Fibroblast of skin of back (primary cell): ENCODE results near the gene WNK1.
"Not testable (repeated sequence)": the region's sequence is repeated elsewhere in the genome, so short reads cannot be mapped to it uniquely, and the experiment has no call there.

Source experiments
- DNase-seq: peaks from one replicate; pipeline ENCODE4 v3.0.0-alpha.2; 2013

The WNK1 gene

DNA sequence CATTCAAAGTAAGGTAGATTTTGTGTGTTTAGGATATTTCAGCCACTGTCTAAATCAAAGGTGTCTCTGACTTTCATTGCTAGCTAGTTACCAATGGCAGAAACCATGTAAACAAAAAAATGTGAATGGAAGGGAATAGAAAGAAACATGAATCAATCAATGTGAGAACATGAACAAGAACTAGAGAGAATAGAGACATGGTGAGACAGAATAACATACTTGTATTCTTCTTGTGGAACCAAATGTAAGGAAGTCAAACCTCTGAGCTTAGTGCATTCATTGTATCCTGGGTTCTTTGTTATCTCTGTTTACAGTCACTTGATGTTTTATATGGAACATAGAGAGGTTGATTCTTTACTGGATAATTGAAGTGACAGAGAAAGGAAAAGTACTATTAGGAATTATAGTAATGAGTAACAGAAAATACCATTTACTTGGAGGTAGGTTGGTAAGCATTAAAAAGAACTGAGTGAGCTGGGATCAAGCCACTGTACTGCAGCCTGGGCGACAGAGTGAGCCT lies 2.6 kb upstream of the WNK1 start:
- DNase-seq: no peak

DNA sequence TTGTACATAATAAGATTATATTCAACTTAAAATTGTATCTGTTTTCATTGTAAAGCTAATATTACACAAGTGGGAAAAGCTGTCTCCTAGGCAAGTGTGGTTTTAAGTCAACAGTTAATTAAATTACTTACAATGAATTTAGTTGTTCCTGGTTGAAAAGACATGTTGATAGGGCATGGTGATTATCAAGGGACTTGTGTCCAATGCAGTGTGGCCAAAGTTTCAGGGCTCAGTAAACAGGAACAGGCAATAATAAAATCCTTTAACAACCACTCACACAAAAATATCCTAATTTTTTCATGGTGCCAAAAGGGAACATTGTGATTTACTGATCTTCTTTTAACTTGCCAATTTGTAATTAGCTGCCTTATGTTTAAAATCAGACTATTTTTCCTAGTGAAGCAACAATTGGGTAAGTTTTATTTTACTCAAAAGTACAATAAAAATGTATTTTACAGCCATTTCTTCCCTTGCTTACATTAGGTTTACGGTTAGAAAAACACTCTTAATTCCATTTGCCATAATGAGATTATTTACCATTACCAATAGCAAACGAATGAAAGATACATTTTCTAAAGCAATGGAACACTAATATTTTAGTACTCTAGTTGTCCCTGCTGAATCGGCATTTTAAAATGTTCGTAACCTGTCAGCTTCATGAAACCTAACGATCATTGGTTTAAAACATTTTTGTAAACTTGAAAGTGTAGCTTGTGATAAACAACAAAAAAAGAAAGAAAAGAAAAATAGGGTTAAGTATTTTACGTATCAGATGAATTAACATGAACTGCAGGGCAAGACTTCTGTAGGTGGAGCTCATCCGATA lies 1.8 kb upstream of the WNK1 start:
- no peak for DNase-seq

DNA sequence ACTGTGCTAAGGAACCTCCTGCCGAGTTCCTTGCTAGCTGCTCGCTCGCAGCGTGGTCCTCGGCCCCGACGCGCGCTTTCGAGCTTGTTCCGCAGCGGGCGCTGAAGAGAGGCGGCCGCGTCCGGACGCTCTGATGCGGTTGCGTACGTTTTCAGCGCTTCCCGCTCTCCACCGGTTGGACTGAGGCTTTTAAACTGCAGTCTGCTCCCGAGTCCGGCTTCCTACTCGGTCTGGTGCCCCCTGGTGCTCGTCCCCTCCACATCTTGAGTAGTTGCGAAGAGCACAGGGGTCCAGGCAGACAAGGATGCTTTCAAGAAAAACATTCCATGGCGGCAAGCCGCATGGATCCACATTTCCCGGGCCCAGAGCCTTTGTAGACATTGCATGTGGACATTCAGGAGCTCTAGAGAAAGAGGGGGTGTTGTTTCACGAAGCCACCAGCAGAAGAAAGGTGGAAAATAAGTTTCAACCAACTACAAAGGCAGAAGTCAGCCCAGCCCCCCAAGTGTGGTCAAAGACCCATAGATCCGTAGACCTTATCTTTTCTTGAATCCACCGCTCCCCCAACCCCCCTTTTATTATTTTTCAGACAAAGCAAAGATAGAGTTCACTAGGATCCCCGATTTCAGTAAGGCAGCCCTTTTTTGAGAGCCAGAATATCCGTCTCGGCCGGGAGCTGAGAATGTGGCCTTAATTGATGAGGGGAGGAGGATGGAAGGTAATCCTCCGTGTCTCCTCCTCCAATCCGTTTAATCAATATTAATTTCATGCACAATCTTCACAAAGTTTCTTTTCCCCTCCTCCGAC lies 984 bp upstream of the WNK1 start:
- DNase-seq: peak; percentile 96

DNA sequence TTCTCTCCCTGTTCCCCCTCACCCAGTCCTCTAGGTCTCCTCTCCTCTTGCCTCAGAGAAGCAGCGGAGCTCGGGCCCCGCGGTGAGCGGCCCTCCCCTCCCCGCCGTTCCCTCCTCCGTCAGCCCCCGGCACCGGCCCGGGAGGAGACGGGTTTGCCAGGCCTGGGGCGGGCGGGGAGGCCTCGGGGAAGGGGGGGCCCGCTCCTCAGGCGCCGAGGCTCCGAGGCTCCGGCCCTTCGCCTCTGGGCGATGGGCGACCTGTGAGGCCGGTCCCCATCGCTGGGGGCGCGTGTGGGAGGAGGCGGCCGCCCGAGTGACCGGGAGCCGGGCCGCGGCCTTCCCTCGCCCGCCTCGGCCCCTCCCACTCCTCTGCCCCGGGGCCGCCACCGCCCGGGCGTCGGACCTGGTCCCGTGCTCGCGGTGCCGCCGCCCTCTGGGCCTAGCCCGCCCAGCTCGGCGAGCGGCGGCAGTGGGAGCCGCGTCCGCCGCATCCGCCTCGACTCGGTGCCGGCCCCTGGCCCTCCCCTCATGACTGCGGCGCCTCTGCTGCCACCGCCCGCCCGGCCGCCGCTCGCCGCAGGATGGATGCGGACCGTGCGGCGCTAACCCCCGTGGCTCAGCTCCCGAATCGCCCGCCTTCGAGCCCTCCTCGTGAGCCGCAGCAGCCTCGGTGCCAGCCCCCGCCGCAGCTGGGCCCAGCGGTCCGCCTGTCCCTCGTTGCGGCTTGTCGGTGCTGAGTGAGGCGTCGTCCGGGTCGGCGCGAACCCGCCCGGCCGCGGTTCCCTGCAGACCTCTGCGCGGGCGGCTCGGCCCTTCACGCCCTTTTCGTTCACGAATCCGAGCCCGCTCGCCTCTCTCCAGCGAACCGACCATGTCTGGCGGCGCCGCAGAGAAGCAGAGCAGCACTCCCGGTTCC lies 574 bp downstream of the WNK1 start:
- DNase-seq: peak; percentile 62

DNA sequence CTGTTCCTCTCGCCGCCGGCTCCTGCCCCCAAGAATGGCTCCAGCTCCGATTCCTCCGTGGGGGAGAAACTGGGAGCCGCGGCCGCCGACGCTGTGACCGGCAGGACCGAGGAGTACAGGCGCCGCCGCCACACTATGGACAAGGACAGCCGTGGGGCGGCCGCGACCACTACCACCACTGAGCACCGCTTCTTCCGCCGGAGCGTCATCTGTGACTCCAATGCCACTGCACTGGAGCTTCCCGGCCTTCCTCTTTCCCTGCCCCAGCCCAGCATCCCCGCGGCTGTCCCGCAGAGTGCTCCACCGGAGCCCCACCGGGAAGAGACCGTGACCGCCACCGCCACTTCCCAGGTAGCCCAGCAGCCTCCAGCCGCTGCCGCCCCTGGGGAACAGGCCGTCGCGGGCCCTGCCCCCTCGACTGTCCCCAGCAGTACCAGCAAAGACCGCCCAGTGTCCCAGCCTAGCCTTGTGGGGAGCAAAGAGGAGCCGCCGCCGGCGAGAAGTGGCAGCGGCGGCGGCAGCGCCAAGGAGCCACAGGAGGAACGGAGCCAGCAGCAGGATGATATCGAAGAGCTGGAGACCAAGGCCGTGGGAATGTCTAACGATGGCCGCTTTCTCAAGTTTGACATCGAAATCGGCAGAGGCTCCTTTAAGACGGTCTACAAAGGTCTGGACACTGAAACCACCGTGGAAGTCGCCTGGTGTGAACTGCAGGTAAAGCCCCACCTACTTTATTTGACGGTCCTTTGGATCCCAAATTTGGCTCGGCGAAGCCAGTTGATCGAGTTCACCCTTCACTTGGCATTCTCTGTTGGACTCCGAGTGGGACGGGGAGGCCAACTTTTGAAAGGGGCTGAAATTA lies 1.5 kb downstream of the WNK1 start:
- DNase-seq: peak; percentile 43

DNA sequence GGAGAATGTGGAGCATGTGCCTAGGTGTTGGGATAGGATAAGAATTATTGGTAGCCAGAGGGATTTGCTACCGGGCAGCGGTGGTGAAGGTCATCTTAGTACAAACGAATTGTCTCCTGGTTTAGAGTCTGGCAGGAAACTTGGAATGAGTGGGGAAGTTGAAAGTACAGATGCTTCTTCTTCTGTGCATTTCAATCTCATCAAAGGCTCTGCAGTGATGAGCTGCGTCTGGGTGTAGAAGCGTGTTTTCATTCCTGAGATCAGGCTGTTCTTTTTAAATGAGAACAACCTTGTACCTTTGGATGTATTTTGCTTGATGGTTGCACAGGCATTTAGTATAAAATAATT lies 2.1 kb downstream of the WNK1 start:
- DNase-seq: no peak

DNA sequence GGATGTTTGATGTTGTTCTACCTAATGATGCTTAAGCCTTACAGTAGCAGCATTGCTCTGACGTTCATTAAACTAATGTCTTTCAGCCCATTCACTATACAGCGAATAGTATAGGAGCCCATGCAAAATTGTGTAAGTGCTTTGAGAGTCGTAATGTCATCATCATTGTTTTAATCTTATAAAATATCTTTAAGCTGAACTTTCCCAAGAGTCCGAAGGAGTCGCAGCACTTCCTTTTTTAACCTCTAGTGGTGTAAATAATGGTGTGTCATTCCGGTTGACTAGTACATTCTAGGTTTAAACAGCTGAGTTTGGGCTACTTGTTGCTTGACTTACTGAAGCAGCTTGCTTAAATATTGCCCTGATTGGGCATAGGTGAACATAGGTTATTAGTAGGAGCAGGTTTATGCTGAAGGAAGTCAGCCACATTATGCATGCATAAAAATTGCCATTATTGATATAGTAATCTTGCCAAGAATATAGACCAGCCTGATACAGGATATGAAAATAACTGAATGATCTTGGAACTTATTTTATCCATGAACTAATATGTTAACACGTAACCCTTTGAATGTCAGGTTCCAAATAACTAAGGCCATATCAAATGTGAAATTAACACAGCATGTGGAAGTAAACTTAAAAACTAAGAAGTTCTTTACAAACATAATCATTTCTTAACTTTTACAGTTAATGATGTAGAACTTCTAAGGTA lies 2.6 kb downstream of the WNK1 start:
- DNase-seq: peak; percentile 76

DNA sequence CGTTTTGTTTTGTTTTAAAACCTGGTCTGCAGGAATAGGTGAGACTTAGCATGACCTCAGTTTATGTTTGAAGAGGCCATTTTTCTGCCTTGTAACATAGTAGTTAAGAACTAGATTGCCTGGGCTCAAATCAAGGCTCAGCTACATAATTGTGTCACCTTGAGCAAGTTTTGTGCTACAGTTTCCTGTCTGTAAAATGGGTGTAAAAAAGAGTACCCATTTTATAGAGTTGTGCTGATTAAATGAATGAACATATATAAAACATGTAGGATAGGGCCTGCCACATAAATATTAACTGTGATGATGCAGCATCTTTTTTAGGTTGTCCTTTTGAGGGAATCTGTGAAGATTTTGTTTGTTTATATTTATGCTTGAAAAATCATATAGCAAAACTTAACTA lies 7.2 kb downstream of the WNK1 start:
- no peak for DNase-seq

DNA sequence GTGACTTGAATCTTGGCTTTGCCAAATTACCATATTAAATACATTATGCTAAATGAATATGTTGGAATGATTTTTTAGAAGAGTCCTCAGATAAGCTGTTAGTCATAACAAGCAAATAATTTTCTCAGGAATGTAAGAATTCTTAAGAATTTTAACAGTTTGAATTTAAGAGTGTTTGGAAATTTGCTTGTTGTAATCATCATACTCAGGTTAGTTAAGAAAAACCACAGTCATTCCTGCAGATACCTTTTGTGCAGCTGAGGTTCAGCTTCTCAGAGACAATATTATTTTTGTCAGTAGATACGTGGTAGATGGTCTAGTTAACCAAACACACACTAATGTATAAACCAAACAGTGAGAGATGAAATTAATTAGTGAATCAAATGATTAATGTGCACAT lies 8.9 kb downstream of the WNK1 start:
- no peak for DNase-seq

DNA sequence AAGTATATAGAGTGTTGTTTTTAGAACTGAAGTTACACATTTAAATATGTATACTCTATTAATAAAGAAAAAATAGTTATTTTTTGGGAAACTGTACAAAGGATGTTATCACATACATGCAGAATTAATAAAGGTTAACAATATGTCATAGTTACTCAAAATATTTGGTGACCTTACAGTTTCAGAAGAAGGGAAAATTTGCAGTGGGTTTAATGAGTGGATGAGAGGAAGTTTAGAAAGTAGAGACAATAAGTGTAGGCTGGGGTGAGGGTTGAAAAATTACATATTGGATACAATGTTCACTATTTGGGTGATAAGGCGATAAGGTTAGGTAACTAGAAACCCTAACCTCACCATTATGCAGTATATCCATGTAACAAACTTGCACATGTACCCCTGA lies 13.5 kb downstream of the WNK1 start:
- DNase-seq: no peak

DNA sequence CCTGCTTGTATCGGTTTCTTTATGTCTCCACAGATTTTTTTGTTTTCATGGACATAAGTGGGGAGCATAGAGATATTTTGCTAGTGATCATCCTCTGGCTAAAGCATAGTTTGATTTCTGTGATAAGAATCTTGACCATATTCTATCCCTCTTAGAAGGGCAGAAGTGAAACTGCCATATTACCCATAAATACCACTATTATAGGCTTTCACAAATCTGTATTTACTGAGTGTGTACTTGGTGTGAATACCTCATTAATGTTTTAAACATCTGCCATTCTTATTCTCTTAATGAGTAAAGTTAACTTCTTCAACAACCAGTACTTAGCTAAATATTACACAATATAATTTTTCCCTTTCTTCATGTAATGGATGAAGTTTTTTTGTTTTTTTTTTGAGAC lies 16.1 kb downstream of the WNK1 start:
- DNase-seq: no peak

DNA sequence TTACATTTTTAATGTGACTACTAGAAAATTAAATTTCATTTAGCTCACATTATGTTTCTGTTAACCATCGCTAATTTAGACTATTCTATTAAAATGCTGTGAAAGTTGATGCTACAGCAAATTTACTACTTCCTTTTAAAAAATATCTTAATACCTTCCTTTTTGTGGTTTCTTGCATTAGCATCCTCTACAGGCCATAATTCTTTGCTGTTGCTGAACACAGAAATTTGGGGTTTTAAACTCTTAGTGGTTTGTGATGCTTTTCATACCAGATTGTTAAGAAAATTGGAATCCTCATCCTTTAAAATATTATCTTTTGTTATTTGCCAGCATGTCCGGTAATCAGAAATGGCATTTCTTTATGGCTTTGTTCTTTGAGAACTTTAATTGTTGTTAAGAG lies 18.1 kb downstream of the WNK1 start:
- no peak for DNase-seq

DNA sequence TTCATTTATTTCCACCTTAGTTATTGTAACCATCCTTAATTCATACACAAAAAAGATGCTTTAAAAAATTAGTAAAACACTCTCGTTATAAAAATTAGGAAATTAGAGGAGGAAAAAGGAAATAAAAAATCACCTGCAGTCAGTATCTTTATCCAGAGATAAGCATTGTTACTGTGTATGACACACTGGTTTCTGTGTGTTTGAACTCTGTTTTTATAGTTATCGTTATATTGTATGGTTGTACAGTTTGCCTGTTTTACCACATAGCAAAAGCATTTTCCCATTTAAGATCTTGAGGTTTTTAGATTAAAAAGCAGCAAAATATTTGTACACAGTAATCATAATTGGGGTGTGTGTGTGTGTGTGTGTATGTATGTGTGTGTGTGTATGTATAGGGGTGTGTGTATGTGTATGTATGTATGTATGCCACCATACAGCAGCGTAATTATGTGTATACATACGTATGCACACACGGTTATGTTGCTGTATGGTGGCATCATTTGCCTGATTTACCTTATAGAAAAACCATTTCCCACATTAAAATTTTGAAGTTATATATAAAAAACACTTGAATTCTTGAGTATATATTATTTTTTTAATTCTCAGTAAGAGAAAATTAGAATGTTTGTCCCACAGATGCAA lies 19.8 kb downstream of the WNK1 start:
- DNase-seq: no peak

DNA sequence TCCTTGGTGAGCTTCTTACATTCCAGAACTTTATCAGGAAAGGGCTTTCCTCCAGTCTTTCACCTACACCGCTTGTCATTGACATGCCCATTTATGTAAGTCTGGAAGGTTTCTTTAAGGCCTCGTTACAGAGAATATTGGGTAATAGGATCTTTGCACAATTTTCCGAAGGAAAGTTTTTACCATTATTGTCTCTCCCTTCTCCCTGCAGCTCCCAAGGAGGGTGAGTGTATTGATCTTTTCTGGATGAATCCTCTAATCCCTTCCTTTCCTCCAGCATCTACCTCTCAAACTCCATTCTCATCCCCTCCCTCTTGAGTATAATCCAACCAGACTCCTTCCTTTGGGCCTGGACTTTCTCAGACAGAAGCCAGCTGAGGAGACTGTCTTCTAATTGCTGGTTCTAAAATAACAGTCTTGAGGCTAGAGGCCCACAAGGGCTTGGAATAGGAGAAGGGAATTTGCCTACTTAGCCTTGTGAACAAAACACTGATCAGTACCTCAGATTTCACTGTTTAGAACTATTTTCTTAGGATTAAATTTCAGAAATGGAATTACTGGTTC lies 21.8 kb downstream of the WNK1 start:
- DNase-seq: no peak

DNA sequence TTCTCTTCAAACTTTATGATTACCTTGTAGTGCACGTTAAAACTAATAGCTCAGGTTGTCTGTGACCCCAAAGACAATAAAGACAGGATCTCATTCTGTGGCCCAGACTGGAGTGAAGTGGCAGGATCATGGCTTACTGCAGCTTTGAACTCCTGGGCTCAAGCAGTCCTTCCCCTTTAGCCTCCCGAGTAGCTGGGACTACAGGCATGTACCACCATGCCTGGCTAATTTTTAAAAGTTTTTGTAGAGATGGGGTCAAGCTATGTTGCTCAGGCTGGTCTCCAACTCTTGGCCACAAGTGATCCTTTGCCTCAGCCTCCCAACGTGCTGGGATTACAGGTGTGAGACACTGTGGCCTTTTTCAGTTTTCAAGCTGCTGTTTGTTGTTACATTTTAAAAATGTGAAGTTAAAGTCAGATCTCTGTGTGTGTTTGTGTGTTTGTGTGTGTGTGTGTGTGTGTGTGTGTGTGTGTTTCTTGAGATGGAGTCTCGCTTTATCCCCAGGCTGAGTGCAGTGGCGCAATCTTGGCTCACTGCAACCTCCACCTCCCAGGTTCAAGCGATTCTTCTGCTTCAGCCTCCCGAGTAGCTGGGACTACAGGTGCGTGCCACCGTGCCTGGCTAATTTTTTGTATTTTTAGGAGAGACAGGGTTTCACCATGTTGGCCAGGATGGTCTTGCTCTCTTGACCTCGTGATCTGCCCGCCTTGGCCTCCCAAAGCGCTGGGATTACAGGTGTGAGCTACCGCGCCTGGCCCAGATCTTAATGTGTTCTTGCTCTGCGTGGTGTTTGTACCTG lies 23.8 kb downstream of the WNK1 start:
- not testable (repeated sequence) for DNase-seq

DNA sequence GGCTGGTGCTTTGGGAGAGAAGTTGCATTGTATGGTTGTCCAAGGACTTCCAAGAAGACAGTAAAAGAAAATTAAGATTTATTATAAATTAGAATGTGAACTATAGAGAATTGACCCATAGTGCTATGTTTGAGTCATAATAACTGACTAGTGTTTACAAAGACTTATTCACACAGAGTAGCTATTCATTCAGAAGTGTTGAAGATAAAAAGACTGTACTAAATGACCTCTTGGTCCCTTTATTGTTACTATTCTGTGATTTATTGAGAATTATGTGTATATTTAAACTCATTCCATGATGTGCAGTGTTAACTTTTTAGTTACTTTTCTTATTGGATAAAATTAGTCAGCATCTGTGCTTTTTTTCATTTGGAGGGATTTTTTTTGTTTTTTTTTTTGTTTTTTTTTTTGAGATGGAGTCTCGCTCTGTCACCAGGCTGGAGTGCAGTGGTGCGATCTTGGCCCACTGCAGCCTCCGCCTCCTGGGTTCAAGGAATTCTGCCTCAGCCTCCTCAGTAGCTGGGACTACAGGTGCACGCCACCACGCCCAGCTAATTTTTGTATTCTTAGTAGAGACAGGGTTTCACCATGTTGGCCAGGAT lies 24.5 kb downstream of the WNK1 start:
- not testable (repeated sequence) for DNase-seq

DNA sequence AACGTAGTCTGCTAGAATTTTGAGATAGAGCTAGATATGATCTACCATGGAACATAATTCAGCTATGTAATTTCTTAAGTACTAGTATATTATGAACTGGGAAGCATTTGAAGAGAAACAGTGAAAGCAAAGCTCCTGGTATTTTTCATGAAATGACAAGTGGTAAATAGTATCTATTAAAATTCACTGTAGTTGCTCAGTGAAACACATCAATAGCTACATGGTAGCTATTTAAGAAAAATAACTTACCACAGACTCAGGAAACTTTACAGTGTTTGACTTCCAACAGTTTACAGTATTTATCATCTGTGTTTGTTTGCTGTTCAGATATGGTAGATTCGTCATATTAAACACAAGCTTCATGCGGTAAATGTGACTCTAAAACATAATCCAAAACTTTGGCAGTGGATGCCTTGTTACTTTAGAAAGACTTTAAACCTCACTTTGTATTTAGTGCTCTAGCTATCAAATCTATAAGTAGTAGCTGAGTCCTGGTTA lies 25.2 kb downstream of the WNK1 start:
- no peak for DNase-seq

DNA sequence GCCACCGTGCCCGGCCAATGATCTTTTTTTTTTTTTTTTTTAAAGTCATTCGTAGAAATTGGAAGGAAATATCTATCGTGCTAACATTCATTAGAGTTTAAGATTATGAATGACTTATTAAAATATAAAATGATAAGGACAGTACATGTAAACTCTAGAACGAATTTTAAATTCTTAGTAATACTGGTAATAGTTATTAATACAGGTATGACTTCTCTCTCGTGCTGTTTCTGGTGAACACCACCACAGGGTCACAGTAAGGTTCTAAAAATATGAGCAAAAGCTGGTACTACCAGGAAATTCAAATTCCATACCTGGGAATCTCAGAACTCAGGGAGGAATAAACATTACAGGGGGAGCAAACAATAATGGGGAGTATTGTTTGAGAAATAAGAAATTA lies 26.2 kb downstream of the WNK1 start:
- DNase-seq: no peak
